H1 (cell line): ENCODE results near the gene UTP15. TPM values are rescaled to one million over a fixed set of nuclear protein-coding genes. Genes with fewer than 3 reads are reported as not detected.

Experiments used
- CHD2 ChIP-seq: IDR thresholded peaks from 2 replicates; pipeline ENCODE4 v1.6.1; 2012; ENCODE audit warnings: low read length, improper control_type of control experiment
- GABPA ChIP-seq: IDR thresholded peaks from 2 replicates; pipeline ENCODE4 v1.6.1; 2011; ENCODE audit warnings: mild to moderate bottlenecking, low read length, moderate library complexity, borderline replicate concordance; ENCODE audit not compliant: insufficient read depth
- GTF2F1 ChIP-seq: IDR thresholded peaks from 2 replicates; pipeline ENCODE4 v1.6.1; 2012; ENCODE audit warnings: low read depth, low read length, improper control_type of control experiment, borderline replicate concordance
- HDAC2 ChIP-seq, 2 experiments: fragments of 300-600 bp in 1 of 2; sonication (generic) in 1 of 2; IDR thresholded peaks; 2 replicates each; pipeline ENCODE4 v1.6.1; 2011 to 2012; ENCODE audit warnings: low read depth in 2 of 2, low read length in 2 of 2, mild to moderate bottlenecking in 2 of 2, moderate library complexity in 2 of 2, borderline replicate concordance in 1 of 2, inconsistent platforms in 1 of 2
- polyA plus RNA-seq, 7 experiments: library from polyadenylated mRNA; depleted of rRNA in 3 of 7; stranded (reverse) in 5 of 7; unstranded in 2 of 7; fragments of >200 nt in 5 of 7; fragments of 200-250 nt in 2 of 7; gene quantifications; 1 replicate in 5 of 7; 2 replicates in 1 of 7; 4 replicates in 1 of 7; pipeline versions ENCODE4 v1.2.1 to v1.2.3, GENCODE V29; 2011 to 2013; ENCODE audit warnings: missing spikeins in 2 of 7, mixed read lengths in 2 of 7
- total RNA-seq: library from RNA; stranded (reverse); fragmentation: NEBNext Ultra II Directional; extraction: Animal tissue kit (Norgen Biotek cat#: 25700); gene quantifications from 2 replicates; pipeline ENCODE4 v1.2.1, GENCODE V29; 2021
- TF ChIP-seq, protein P1 (sequence below): fragments of 300-600 bp; sonication (generic); IDR thresholded peaks from 2 replicates; pipeline ENCODE4 v1.7.1; 2012; ENCODE audit warnings: low read length, moderate library complexity, mild to moderate bottlenecking, inconsistent platforms; ENCODE audit not compliant: insufficient replicate concordance

Gene UTP15
- total and polyA plus RNA-seq, 2 of the 8 experiments (the other 6 are each of a cell fraction or from before 2014, with no cell fraction given): 14.3 to 33.6 TPM

GRCh38 chr5:73564018-73564417 is 1.5 kb upstream of the UTP15 start (continued):
- TF ChIP-seq, protein P1, sequence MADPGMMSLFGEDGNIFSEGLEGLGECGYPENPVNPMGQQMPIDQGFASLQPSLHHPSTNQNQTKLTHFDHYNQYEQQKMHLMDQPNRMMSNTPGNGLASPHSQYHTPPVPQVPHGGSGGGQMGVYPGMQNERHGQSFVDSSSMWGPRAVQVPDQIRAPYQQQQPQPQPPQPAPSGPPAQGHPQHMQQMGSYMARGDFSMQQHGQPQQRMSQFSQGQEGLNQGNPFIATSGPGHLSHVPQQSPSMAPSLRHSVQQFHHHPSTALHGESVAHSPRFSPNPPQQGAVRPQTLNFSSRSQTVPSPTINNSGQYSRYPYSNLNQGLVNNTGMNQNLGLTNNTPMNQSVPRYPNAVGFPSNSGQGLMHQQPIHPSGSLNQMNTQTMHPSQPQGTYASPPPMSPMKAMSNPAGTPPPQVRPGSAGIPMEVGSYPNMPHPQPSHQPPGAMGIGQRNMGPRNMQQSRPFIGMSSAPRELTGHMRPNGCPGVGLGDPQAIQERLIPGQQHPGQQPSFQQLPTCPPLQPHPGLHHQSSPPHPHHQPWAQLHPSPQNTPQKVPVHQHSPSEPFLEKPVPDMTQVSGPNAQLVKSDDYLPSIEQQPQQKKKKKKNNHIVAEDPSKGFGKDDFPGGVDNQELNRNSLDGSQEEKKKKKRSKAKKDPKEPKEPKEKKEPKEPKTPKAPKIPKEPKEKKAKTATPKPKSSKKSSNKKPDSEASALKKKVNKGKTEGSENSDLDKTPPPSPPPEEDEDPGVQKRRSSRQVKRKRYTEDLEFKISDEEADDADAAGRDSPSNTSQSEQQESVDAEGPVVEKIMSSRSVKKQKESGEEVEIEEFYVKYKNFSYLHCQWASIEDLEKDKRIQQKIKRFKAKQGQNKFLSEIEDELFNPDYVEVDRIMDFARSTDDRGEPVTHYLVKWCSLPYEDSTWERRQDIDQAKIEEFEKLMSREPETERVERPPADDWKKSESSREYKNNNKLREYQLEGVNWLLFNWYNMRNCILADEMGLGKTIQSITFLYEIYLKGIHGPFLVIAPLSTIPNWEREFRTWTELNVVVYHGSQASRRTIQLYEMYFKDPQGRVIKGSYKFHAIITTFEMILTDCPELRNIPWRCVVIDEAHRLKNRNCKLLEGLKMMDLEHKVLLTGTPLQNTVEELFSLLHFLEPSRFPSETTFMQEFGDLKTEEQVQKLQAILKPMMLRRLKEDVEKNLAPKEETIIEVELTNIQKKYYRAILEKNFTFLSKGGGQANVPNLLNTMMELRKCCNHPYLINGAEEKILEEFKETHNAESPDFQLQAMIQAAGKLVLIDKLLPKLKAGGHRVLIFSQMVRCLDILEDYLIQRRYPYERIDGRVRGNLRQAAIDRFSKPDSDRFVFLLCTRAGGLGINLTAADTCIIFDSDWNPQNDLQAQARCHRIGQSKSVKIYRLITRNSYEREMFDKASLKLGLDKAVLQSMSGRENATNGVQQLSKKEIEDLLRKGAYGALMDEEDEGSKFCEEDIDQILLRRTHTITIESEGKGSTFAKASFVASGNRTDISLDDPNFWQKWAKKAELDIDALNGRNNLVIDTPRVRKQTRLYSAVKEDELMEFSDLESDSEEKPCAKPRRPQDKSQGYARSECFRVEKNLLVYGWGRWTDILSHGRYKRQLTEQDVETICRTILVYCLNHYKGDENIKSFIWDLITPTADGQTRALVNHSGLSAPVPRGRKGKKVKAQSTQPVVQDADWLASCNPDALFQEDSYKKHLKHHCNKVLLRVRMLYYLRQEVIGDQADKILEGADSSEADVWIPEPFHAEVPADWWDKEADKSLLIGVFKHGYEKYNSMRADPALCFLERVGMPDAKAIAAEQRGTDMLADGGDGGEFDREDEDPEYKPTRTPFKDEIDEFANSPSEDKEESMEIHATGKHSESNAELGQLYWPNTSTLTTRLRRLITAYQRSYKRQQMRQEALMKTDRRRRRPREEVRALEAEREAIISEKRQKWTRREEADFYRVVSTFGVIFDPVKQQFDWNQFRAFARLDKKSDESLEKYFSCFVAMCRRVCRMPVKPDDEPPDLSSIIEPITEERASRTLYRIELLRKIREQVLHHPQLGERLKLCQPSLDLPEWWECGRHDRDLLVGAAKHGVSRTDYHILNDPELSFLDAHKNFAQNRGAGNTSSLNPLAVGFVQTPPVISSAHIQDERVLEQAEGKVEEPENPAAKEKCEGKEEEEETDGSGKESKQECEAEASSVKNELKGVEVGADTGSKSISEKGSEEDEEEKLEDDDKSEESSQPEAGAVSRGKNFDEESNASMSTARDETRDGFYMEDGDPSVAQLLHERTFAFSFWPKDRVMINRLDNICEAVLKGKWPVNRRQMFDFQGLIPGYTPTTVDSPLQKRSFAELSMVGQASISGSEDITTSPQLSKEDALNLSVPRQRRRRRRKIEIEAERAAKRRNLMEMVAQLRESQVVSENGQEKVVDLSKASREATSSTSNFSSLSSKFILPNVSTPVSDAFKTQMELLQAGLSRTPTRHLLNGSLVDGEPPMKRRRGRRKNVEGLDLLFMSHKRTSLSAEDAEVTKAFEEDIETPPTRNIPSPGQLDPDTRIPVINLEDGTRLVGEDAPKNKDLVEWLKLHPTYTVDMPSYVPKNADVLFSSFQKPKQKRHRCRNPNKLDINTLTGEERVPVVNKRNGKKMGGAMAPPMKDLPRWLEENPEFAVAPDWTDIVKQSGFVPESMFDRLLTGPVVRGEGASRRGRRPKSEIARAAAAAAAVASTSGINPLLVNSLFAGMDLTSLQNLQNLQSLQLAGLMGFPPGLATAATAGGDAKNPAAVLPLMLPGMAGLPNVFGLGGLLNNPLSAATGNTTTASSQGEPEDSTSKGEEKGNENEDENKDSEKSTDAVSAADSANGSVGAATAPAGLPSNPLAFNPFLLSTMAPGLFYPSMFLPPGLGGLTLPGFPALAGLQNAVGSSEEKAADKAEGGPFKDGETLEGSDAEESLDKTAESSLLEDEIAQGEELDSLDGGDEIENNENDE: no peak
- TF ChIP-seq CHD2: no peak
- no peak for TF ChIP-seq GABPA
- TF ChIP-seq HDAC2 (IDR thresholded peaks at IDR 0.05; ENCODE audit: borderline replicate concordance in 1 of 2, low read depth in 2 of 2, low read length in 2 of 2): no peak
- TF ChIP-seq GTF2F1: no peak
